ENCODE measurements around the gene KRTAP9-7.
"Not testable (repeated sequence)": the region's sequence is repeated elsewhere in the genome, so short reads cannot be mapped to it uniquely, and the experiment has no call there.

KRTAP9-7 gene

DNA sequence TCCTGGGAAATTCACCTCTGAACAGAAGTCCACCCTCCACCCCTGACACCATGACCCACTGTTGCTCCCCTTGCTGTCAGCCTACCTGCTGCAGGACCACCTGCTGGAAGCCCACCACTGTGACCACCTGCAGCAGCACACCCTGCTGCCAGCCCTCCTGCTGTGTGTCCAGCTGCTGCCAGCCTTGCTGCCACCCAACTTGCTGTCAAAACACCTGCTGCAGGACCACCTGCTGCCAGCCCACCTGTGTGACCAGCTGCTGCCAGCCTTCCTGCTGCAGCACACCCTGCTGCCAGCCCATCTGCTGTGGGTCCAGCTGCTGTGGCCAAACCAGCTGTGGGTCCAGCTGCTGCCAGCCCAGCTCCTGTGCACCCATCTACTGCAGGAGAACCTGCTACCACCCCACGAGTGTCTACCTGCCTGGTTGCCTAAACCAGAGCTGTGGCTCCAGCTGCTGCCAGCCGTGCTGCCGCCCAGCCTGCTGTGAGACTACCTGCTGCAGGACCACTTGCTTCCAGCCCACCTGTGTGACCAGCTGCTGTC, at the start of gene KRTAP9-7:
TSS of gene KRTAP9-7 (plus strand) at position 51 of the 543 bp plus-strand sequence. CDS start at position 51, 0 bp downstream.
- CTCF ChIA-PET: interaction anchor here (1.1 kb wide), 1 partner anchor 33 kb away, joined by 3 read pairs; the partner anchor contains the start of gene KRTAP16-1
- H3K27ac Mint-ChIP-seq, DNase-seq, H3K9me3 Mint-ChIP-seq, H3K4me3 Mint-ChIP-seq, H3K4me1 Mint-ChIP-seq, H3K36me3 Mint-ChIP-seq: not testable (repeated sequence)
- peaks cover 15% of the 10 kb centered on the region for H3K27me3 Mint-ChIP-seq

DNA sequence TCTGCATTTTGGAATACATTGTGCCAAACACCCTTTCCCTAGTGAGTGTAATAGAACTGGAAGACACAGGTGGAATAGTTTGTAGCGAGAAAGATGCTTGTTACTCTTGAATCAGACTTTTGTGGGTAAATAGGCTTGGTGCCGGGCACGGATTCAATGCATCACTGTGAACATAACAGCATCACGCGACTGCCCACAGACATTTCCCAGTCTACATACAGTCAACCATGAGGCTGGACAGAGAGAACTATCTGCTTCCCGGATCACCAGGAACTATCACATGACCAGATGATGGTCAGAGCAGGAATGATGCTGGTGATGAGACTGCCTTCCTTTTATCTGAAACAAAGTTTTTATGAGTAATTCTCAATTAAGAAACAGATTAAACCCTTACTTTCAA, 49.4 kb upstream of the KRTAP9-7 start:
- no peaks in the 10 kb centered on the region for H3K36me3 Mint-ChIP-seq
- no peaks in the 10 kb centered on the region for H3K4me1 Mint-ChIP-seq
- DNase-seq: no peak
- H3K4me3 Mint-ChIP-seq: no peak overlapping the region
- no peak overlapping the region for H3K27ac Mint-ChIP-seq
- H3K27me3 Mint-ChIP-seq: peaks cover 5% of the 10 kb centered on the region
- H3K9me3 Mint-ChIP-seq: no peaks in the 10 kb centered on the region
- CTCF ChIA-PET: no interaction called here

DNA sequence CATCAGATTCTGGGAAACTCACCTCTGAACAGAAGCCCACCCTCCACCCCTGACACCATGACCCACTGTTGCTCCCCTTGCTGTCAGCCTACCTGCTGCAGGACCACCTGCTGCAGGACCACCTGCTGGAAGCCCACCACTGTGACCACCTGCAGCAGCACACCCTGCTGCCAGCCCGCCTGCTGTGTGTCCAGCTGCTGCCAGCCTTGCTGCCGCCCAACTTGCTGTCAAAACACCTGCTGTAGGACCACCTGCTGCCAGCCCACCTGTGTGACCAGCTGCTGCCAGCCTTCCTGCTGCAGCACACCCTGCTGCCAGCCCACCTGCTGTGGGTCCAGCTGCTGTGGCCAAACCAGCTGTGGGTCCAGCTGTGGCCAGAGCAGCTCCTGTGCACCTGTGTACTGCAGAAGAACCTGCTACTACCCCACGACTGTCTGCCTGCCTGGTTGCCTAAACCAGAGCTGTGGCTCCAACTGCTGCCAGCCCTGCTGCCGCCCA, 48.9 kb upstream of the KRTAP9-7 start, which contains the start of gene KRTAP9-2:
TSS of gene KRTAP9-2 (plus strand) at position 51 of the 498 bp plus-strand sequence. CDS start at position 58, 7 bp downstream.
- H3K36me3 Mint-ChIP-seq, H3K4me1 Mint-ChIP-seq, DNase-seq, H3K27ac Mint-ChIP-seq, H3K9me3 Mint-ChIP-seq, H3K27me3 Mint-ChIP-seq, CTCF ChIA-PET, H3K4me3 Mint-ChIP-seq: not testable (repeated sequence)

DNA sequence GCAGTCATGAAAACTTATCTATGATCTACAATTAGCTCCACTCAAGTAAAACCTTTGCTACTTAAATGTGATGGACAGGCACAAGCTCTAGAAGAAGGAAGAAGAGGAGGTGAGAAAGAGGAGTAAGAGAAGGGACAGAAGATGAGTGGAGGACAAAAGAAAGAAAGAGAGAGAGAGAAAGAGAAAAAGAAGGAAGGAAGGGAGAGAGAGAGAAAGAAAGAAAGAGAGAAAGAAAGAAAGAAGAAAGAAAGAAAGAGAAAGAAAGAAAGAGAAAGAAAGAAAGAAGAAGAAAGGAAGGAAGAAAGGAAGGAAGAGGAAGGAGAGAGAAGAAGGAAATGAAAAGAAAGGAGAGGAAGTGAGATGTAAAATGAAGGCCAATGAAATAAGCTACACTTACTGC, 45.4 kb upstream of the KRTAP9-7 start:
- Mint-ChIP-seq H3K4me3 (no peak overlapping the region), H3K9me3 (no peaks in the 10 kb centered on the region), H3K36me3 (no peaks in the 10 kb centered on the region), H3K27ac (no peak overlapping the region), H3K4me1 (no peaks in the 10 kb centered on the region), H3K27me3 (peaks cover 16% of the 10 kb centered on the region)
- CTCF ChIA-PET: no interaction called here
- DNase-seq: no peak

- peaks cover 23% of the 10 kb centered on the region for H3K27me3 Mint-ChIP-seq
- no peak overlapping the region for H3K4me3 Mint-ChIP-seq
- H3K4me1 Mint-ChIP-seq: no peaks in the 10 kb centered on the region
- CTCF ChIA-PET: no interaction called here
- H3K27ac Mint-ChIP-seq: no peak overlapping the region
- no peaks in the 10 kb centered on the region for H3K9me3 Mint-ChIP-seq
- DNase-seq: no peak
- no peaks in the 10 kb centered on the region for H3K36me3 Mint-ChIP-seq
Measured at GRCh38 chr17:41231731-41232130, 43.8 kb upstream of the KRTAP9-7 start.

GRCh38 chr17:41232399-41233105, 42.9 kb upstream of the KRTAP9-7 start, which contains the start of gene KRTAP9-3:
KRTAP9-3 (plus strand) TSS chr17:41232449; CDS start chr17:41232502, 53 bp downstream.
- H3K4me1 Mint-ChIP-seq, H3K4me3 Mint-ChIP-seq, H3K36me3 Mint-ChIP-seq, H3K9me3 Mint-ChIP-seq, DNase-seq, CTCF ChIA-PET, H3K27ac Mint-ChIP-seq: not testable (repeated sequence)
- peaks cover 23% of the 10 kb centered on the region for H3K27me3 Mint-ChIP-seq

DNA sequence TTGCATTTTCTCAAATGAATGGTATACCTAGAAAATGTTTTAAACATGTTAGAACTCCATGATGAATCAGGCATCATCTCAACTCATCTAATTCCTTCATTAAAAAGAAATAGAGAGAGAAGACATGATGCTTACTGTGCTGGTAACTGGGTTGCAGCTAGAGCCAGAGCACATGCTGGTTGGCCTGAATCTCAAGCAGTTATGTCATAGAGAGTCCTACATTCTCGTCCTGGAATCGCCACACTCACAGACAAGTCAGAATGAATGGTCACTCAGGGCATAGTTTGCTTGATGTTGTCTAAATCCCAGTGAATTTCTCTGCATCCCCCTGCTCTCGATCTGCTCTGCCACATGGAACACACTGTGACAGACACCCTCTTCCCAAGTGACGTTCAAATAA, 38.4 kb upstream of the KRTAP9-7 start:
- H3K4me3 Mint-ChIP-seq, DNase-seq, H3K9me3 Mint-ChIP-seq, H3K4me1 Mint-ChIP-seq, H3K27ac Mint-ChIP-seq, CTCF ChIA-PET, H3K36me3 Mint-ChIP-seq: not testable (repeated sequence)
- H3K27me3 Mint-ChIP-seq: peaks cover 28% of the 10 kb centered on the region

- H3K27ac Mint-ChIP-seq, DNase-seq, CTCF ChIA-PET, H3K9me3 Mint-ChIP-seq, H3K36me3 Mint-ChIP-seq, H3K4me3 Mint-ChIP-seq, H3K4me1 Mint-ChIP-seq: not testable (repeated sequence)
- H3K27me3 Mint-ChIP-seq: peaks cover 24% of the 10 kb centered on the region
Measured at GRCh38 chr17:41237949-41238437, 37.5 kb upstream of the KRTAP9-7 start, which contains the start of gene KRTAP9-8. KRTAP9-8 (plus strand) TSS chr17:41237999; CDS start chr17:41238052, 53 bp downstream.

DNA sequence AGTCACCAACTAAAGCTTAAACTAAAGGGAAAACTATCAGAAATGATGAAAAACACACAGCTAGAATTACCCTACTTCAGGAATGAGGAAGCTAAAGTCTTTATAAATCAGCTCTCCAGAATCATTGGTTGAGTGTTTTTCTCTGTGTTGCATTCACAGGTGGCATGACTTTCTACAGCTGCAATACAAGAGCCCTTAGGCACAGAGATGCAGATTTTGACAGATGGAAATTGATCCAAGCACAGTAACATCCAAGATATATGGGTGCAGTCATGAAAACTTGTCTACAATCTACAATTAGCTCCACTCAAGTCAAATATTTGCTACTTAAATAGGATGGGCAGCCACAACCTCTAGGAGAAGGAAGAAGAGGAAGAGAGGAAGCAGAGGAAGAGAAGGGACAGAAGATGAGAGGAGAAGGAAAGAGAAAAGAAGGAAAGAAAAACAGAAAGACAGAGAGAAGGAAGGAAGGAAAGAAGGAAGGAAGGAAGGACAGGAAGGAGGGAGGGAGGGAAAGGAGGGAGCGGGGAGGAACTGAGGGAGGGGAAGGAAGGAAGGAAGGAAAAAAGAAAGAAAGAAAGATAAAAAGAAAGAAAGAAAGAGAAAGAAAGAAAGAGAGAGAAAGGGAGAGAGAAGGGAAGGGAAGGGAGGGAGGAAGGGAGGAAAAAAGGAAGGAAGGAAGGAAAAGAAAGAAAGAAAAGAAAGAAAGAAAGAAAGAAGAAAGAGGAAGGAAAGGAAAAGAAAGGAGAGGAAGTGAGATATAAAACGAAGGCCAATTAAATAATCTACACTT, 28.3 kb upstream of the KRTAP9-7 start:
- H3K36me3 Mint-ChIP-seq, CTCF ChIA-PET, H3K4me3 Mint-ChIP-seq, H3K9me3 Mint-ChIP-seq, H3K27ac Mint-ChIP-seq, H3K4me1 Mint-ChIP-seq, DNase-seq: not testable (repeated sequence)
- H3K27me3 Mint-ChIP-seq: peaks cover 16% of the 10 kb centered on the region

GRCh38 chr17:41249637-41250240, 25.8 kb upstream of the KRTAP9-7 start, which contains the start of gene KRTAP9-4:
KRTAP9-4 (plus strand) TSS chr17:41249687; CDS start chr17:41249721, 34 bp downstream.
- DNase-seq, CTCF ChIA-PET, H3K27ac Mint-ChIP-seq, H3K9me3 Mint-ChIP-seq, H3K36me3 Mint-ChIP-seq, H3K4me1 Mint-ChIP-seq, H3K4me3 Mint-ChIP-seq: not testable (repeated sequence)
- H3K27me3 Mint-ChIP-seq: peaks cover 25% of the 10 kb centered on the region

DNA sequence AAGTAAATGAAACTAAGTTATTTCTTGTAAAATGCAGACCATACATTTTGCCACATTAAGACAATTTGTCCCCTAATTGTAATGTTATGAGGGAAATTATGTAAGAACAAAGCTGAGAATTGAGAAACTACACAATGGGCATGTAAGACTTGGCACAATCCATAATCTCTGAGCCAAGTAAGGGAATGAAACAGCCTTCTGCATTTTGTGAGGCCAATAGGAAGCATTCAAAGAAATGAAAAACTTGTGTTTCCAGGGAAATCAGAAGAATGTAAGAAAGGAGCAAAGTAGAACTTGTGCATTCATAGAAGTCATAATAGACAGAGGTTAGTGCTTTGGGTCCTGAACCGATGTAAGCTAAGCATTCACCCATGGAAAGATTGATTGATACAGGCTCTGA, 24.2 kb upstream of the KRTAP9-7 start:
- Mint-ChIP-seq H3K4me3 (no peak overlapping the region), H3K27me3 (peaks cover 31% of the 10 kb centered on the region), H3K4me1 (no peaks in the 10 kb centered on the region), H3K27ac (no peak overlapping the region), H3K36me3 (no peaks in the 10 kb centered on the region), H3K9me3 (no peaks in the 10 kb centered on the region)
- CTCF ChIA-PET: no interaction called here
- DNase-seq: no peak

DNA sequence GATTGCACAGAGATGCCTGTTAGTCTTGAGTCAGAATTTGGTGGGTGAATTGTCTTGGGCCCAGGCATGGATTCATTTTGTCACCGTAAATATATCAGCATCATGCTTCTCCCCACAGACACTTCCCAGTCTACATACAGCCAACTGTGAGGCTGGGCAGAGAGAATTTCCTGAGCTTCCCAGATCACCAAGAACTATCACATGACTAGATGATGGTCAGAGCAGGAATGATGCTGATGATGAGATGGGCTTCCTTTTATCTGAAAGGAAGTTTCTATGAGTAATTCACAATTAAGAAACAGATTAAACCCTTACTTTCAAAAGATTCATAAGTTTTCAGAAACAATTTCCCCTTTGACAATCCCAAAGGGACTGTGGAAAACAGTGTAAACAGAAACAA, 20.6 kb upstream of the KRTAP9-7 start:
- no peak for DNase-seq
- Mint-ChIP-seq H3K36me3 (no peaks in the 10 kb centered on the region), H3K4me1 (no peaks in the 10 kb centered on the region), H3K27ac (no peak overlapping the region), H3K27me3 (peaks cover 16% of the 10 kb centered on the region), H3K9me3 (no peaks in the 10 kb centered on the region), H3K4me3 (no peak overlapping the region)
- CTCF ChIA-PET: no interaction called here

- H3K9me3 Mint-ChIP-seq, H3K36me3 Mint-ChIP-seq, H3K4me1 Mint-ChIP-seq, H3K27ac Mint-ChIP-seq, H3K4me3 Mint-ChIP-seq, DNase-seq: not testable (repeated sequence)
- H3K27me3 Mint-ChIP-seq: peaks cover 14% of the 10 kb centered on the region
- CTCF ChIA-PET: interaction anchor here (0.6 kb wide), 1 partner anchor 208 kb away, joined by 3 read pairs; no protein-coding TSS in a partner anchor
Measured at GRCh38 chr17:41255381-41256290, 19.9 kb upstream of the KRTAP9-7 start, which contains the start of gene KRTAP9-9. KRTAP9-9 (plus strand) TSS chr17:41255384.
